ENCODE results near the gene B3GALNT2.

DNA sequence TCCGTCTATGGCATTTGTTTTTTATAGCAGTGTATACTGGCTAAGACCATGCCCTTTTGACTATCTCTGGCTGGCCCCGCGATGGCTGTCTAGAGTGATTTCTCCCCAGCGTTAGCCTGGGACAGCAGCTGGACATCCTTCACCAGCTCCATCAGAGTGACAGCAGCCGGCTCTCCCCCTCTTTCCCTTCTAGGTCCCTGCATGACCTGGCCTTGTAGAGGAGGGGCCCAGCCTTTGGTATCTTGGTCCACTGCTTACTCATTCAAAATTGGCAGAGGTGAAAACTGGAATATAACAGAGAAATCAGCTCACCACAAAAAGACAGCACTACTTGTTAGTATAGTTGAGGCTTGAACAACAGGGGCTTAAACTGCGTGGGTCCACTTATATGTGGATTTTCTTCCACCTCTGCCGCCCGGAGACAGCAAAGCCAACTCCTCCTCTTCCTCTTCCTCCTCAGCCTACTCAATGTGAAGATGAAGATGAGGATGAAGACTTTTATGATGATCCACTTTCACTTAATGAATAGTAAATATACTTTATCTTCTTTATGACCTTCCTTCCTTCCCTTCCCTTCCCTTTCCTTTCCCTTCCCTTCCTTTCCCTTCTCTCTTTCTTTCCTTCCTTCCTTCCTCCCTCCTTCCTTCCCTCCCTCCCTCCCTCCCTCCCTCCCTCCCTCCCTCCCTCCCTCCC is 29.4 kb upstream of the B3GALNT2 start:
- TF ChIP-seq, protein P1, sequence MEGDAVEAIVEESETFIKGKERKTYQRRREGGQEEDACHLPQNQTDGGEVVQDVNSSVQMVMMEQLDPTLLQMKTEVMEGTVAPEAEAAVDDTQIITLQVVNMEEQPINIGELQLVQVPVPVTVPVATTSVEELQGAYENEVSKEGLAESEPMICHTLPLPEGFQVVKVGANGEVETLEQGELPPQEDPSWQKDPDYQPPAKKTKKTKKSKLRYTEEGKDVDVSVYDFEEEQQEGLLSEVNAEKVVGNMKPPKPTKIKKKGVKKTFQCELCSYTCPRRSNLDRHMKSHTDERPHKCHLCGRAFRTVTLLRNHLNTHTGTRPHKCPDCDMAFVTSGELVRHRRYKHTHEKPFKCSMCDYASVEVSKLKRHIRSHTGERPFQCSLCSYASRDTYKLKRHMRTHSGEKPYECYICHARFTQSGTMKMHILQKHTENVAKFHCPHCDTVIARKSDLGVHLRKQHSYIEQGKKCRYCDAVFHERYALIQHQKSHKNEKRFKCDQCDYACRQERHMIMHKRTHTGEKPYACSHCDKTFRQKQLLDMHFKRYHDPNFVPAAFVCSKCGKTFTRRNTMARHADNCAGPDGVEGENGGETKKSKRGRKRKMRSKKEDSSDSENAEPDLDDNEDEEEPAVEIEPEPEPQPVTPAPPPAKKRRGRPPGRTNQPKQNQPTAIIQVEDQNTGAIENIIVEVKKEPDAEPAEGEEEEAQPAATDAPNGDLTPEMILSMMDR (IDR thresholded peaks at IDR 0.05) = no peak
- TF ChIP-seq POLR2AphosphoS5 (IDR thresholded peaks at IDR 0.05) (no peak), POLR2A (IDR thresholded peaks at IDR 0.05) (no peak)

Measured in breast epithelium (tissue), 3 donors.